Measurements from ENCODE around the gene AGMO.

GRCh38 chr7:15418264-15418663 lies 143.6 kb downstream of the AGMO start:
- no peak for TF ChIP-seq CTCF (IDR thresholded peaks at IDR 0.05)
- no peak for TF ChIP-seq POLR2AphosphoS5 (IDR thresholded peaks at IDR 0.05; ENCODE audit: insufficient read depth in 1 of 2, low read depth in 1 of 2)
- no peak for TF ChIP-seq POLR2A (IDR thresholded peaks at IDR 0.05)
